ENCODE data around the gene GBA3. TPM values are rescaled to one million over a fixed set of nuclear protein-coding genes. Genes with fewer than 3 reads are reported as not detected.

The GBA3 gene
- total and polyA plus RNA-seq, 12 donors, result not detected

DNA sequence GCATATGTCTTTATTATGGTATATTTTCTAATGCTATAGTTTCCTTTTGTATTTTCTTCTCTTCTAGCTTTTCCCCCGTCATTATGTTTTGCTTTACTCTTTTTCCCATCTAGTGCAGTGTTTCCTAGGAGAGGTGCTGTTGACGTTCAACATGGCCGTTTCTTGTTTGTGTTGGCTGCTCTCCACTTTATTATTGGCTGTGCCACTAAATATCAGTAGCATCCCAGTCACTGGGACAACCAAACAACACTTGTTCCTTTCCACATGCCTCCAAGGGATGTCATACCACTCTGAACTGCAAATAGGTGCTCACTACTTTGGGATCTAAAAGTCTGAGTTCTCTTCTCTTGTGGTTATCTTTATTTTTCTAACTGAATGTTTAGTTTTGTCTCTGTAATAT is 26.5 kb downstream of the GBA3 start:
- TF ChIP-seq, protein P1, sequence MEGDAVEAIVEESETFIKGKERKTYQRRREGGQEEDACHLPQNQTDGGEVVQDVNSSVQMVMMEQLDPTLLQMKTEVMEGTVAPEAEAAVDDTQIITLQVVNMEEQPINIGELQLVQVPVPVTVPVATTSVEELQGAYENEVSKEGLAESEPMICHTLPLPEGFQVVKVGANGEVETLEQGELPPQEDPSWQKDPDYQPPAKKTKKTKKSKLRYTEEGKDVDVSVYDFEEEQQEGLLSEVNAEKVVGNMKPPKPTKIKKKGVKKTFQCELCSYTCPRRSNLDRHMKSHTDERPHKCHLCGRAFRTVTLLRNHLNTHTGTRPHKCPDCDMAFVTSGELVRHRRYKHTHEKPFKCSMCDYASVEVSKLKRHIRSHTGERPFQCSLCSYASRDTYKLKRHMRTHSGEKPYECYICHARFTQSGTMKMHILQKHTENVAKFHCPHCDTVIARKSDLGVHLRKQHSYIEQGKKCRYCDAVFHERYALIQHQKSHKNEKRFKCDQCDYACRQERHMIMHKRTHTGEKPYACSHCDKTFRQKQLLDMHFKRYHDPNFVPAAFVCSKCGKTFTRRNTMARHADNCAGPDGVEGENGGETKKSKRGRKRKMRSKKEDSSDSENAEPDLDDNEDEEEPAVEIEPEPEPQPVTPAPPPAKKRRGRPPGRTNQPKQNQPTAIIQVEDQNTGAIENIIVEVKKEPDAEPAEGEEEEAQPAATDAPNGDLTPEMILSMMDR (IDR thresholded peaks at IDR 0.05), result no peak
- WGBS, 2 donors, result 63 to 74% methylated on average over 3 of the region's 3 CpGs
- Histone ChIP-seq H3K36me3 (no peaks in the 10 kb centered on the region), H3K9me3 (peaks cover 0 to 9% (median 0%) of the 10 kb centered on the region in 11 donors), H3K4me1 (no peaks in the 10 kb centered on the region), H3K27ac (no peak overlapping the region), H3K4me3 (no peak overlapping the region), H3K27me3 (no peaks in the 10 kb centered on the region)
- ATAC-seq (no peak), DNase-seq (no peak)
- intact Hi-C loops (cut with DNase I), result no loop called here

DNA sequence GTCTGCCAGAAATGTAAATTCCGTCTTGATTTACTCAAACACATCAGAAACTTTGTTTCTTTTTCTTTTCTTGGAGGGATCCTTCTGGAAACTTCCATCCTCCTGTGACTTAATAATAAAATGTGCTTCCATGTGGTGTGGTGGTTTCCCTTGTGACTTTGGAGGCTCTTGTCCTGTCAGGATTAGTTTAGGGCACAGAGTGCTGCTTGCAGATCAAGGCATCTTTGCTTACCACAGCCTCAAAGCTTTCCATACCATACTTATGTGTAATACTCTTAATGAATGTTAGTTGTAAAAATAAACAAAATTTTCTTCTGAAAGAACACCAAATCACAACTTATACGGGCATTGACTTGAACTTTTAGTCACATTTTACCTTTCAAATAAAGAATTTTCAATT is 27.4 kb downstream of the GBA3 start:
- DNase-seq (no peak), ATAC-seq (no peak)
- H3K4me3 ChIP-seq, result no peak overlapping the region
- WGBS, 2 donors, result 81 to 82% methylated on average over 2 of the region's 2 CpGs
- no peak overlapping the region for H3K27ac ChIP-seq
- H3K9me3 ChIP-seq, result peaks cover 0 to 9% (median 0%) of the 10 kb centered on the region in 11 donors
- no peaks in the 10 kb centered on the region for H3K27me3 ChIP-seq
- H3K36me3 ChIP-seq, result no peaks in the 10 kb centered on the region
- TF ChIP-seq, protein P1 (IDR thresholded peaks at IDR 0.05), result no peak
- intact Hi-C loops (cut with DNase I), result no loop called here
- H3K4me1 ChIP-seq, result no peaks in the 10 kb centered on the region

DNA sequence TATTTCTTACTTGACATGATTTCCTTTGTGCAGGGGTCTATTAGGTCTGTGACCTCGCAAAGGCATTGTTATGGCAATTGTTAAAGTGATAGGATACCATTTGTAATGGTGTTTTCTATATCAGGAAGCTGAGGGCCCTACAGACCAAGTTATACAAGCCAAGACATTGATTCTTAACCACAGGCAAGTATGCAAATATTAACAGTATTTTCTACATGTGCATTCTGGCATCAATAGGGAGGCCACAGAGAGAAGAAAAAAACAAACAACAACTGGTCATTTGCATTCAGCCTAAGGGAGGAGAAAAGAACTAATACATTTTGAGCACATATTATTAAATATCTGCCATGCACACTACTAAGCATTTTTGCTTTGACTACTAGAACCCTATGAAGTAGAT is 28.5 kb downstream of the GBA3 start:
- peaks cover 0 to 5% (median 0%) of the 10 kb centered on the region in 11 donors for H3K9me3 ChIP-seq
- DNase-seq, result no peak
- H3K4me1 ChIP-seq, result no peaks in the 10 kb centered on the region
- ATAC-seq, result no peak
- H3K27ac ChIP-seq, result no peak overlapping the region
- 50 to 68% methylated on average over 1 of the region's 1 CpG for WGBS, 2 donors
- TF ChIP-seq, protein P1 (IDR thresholded peaks at IDR 0.05), result no peak
- H3K4me3 ChIP-seq, result no peak overlapping the region
- H3K36me3 ChIP-seq, result no peaks in the 10 kb centered on the region
- H3K27me3 ChIP-seq, result no peaks in the 10 kb centered on the region
- intact Hi-C loops (cut with DNase I), result no loop called here

GRCh38 chr4:22730021-22730420 is 37.3 kb downstream of the GBA3 start:
- Histone ChIP-seq H3K4me3 (no peak overlapping the region), H3K36me3 (no peaks in the 10 kb centered on the region), H3K4me1 (no peaks in the 10 kb centered on the region), H3K27ac (no peak overlapping the region), H3K27me3 (no peaks in the 10 kb centered on the region), H3K9me3 (peaks cover 0 to 2% (median 0%) of the 10 kb centered on the region in 11 donors)
- TF ChIP-seq, protein P1 (IDR thresholded peaks at IDR 0.05), result no peak
- ATAC-seq (no peak), DNase-seq (no peak)
- intact Hi-C loops (cut with DNase I), result no loop called here
- WGBS, 2 donors, result 93 to 94% methylated on average over 3 of the region's 3 CpGs
